ENCODE results near the gene SDK1.

The SDK1 gene

GRCh38 chr7:4225361-4225771 lies 924.3 kb downstream of the SDK1 start:
- no peak overlapping the region for H3K27ac ChIP-seq
- ChIA-PET POLR2A (ENCODE audit: low non-redundant PET) (no interaction called here), CTCF (no interaction called here)
- DNase-seq (ENCODE audit: low spot score), result no peak
- TF ChIP-seq, protein P1, sequence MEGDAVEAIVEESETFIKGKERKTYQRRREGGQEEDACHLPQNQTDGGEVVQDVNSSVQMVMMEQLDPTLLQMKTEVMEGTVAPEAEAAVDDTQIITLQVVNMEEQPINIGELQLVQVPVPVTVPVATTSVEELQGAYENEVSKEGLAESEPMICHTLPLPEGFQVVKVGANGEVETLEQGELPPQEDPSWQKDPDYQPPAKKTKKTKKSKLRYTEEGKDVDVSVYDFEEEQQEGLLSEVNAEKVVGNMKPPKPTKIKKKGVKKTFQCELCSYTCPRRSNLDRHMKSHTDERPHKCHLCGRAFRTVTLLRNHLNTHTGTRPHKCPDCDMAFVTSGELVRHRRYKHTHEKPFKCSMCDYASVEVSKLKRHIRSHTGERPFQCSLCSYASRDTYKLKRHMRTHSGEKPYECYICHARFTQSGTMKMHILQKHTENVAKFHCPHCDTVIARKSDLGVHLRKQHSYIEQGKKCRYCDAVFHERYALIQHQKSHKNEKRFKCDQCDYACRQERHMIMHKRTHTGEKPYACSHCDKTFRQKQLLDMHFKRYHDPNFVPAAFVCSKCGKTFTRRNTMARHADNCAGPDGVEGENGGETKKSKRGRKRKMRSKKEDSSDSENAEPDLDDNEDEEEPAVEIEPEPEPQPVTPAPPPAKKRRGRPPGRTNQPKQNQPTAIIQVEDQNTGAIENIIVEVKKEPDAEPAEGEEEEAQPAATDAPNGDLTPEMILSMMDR (conservative IDR thresholded peaks at IDR 0.05; ENCODE audit: low read depth), result no peak

- no peak for DNase-seq (ENCODE audit: low spot score)
- H3K27ac ChIP-seq, result no peak overlapping the region
- ChIA-PET CTCF (no interaction called here), POLR2A (ENCODE audit: low non-redundant PET) (no interaction called here)
- TF ChIP-seq, protein P1 (conservative IDR thresholded peaks at IDR 0.05; ENCODE audit: low read depth), result no peak
These were observed 925.0 kb downstream of the SDK1 start for GRCh38 chr7:4225881-4226523.

GRCh38 chr7:4226524-4226882 lies 925.5 kb downstream of the SDK1 start:
- DNase-seq (ENCODE audit: low spot score), result no peak
- POLR2A ChIA-PET (ENCODE audit: low non-redundant PET), result no interaction called here
- CTCF ChIA-PET, result no interaction called here
- no peak overlapping the region for H3K27ac ChIP-seq
- TF ChIP-seq, protein P1 (conservative IDR thresholded peaks at IDR 0.05; ENCODE audit: low read depth), result no peak

- ChIA-PET CTCF (interaction anchor here (0.7 to 0.8 kb wide), 2 partner anchors 124 to 333 kb away, joined by 3 read pairs; no protein-coding TSS in a partner anchor), POLR2A (ENCODE audit: low non-redundant PET) (no interaction called here)
- TF ChIP-seq, protein P1 (conservative IDR thresholded peaks at IDR 0.05; ENCODE audit: low read depth), result no peak
- no peak for DNase-seq (ENCODE audit: low spot score)
- no peak overlapping the region for H3K27ac ChIP-seq
These were observed 926.3 kb downstream of the SDK1 start for GRCh38 chr7:4227105-4228010.

DNA sequence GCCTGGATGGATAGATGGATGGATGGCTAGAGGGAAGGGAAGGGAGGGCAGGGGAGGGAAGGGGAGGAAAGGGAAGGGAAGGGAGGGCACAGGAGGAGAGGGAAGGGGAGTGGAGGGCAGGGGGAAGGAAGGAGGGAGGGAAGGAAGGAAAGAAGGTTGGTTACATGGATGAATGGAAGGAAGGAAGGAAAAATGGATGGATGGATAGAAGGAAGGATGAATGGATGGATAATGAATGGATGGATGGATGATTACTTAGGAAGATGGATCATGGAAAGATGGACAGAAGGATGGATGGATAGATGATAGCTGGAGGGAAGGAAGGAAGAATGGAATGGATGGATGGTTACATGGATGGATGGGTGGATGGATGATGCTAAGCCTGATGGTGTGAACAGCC lies 929.3 kb downstream of the SDK1 start:
- TF ChIP-seq, protein P1 (conservative IDR thresholded peaks at IDR 0.05; ENCODE audit: low read depth), result no peak
- ChIA-PET CTCF (no interaction called here), POLR2A (ENCODE audit: low non-redundant PET) (no interaction called here)
- no peak for DNase-seq (ENCODE audit: low spot score)
- H3K27ac ChIP-seq, result no peak overlapping the region

GRCh38 chr7:4233146-4233545 lies 932.1 kb downstream of the SDK1 start:
- ChIA-PET CTCF (interaction anchor here (0.6 kb wide), 1 partner anchor 125 kb away, joined by 3 read pairs; no protein-coding TSS in a partner anchor), POLR2A (ENCODE audit: low non-redundant PET) (no interaction called here)
- DNase-seq (ENCODE audit: low spot score), result no peak
- TF ChIP-seq, protein P1 (conservative IDR thresholded peaks at IDR 0.05; ENCODE audit: low read depth), result no peak
- no peak overlapping the region for H3K27ac ChIP-seq
